ENCODE measurements around the gene NELFA.

Gene NELFA

GRCh38 chr4:1961563-1961962 lies 47.2 kb downstream of the NELFA start:
- DNase-seq: no peak

DNA sequence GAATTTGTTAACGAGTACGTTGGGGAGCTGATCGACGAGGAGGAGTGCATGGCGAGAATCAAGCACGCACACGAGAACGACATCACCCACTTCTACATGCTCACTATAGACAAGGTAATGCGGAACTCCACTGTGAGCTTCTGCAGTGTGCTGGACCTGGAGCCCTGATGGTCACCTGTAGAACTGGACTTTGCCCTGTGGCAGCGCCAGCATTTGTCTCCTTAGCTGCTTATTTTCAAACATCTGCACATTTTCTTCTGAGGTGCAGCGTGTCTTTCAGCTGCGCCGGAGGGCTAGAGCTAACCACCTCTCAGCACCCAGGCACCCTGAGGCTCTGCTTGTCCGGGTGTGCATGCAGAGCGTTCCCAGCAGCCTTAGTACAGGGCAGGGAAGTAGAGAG lies 47.7 kb downstream of the NELFA start:
- DNase-seq: no peak

GRCh38 chr4:1960170-1960825 lies 48.5 kb downstream of the NELFA start:
- DNase-seq: no peak

GRCh38 chr4:1959104-1959384 lies 49.7 kb downstream of the NELFA start:
- no peak for DNase-seq

DNA sequence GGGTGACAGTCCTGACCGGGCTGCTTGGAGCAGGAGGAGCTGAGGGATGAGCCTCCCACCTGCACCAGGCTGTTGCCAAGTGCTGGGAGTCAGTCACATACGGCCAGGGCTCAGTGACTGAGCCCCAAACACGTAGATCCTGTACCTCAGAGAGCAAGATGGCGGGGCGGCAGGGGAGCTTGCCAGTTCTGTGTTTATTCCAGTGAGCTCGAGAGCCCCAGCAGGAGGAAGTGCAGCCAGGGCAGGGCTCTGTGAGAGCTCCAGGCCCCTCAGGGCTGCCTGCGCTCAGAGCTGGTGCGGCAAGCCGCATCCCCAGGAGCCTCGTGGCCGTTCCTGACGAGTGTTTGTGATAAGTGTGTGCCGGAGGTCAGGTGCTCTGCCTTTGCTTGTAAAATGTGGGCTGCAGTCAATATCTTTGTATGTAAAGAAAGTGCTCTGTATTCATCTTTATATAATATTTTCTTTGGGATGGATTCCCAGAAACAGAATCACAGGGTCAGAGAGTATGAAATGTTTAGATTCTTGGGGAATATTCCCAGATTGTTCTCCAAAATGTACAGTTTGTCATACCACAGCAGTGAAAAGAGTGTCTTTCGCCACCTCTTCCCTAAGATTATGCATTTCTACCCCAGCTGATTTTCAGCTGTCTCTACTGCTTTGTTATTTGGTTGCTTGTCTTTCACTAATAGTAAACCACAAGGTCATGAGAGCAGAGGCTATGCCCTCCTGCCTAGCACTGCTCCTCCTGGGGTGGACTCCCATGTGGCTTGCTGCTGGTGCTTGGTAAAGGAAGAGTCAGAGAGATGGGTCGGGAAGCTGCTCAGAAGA lies 50.3 kb downstream of the NELFA start:
- no peak for DNase-seq

DNA sequence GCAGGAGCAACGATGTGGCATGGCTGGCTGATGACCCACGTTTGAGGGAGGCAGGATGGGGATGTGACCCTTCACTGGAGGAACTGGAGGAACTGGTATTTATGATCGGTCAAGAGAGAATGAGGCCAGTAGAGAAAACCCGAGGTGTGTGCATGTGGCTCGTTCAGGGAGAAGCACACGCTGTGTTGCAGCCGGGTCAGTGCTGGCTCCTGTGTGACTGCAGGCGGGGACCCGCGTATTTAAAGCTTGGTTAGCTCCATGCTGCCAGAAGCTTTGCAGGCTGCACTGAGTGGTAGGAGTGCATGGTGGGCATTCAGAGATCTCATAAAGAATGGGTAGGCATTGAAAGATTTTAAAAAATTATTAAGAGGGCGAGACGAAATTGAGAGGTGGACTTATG lies 52.1 kb downstream of the NELFA start:
- DNase-seq: no peak

DNA sequence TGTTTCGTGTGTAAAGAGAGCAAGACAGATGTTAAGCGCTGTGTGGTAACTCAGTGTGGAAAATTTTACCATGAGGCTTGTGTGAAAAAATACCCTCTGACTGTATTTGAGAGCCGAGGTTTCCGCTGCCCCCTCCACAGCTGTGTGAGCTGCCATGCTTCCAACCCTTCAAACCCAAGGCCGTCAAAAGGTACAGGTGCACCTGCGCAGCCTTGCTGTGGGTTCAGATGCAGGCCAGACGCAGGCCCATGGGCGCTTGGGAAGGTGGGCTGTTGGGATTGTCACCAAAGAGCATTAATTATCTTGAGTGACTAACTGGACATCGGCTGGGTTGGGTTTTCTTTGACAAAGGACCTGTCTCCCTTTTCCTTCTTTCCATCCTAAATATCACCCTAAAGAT lies 55.4 kb downstream of the NELFA start:
- no peak for DNase-seq

DNA sequence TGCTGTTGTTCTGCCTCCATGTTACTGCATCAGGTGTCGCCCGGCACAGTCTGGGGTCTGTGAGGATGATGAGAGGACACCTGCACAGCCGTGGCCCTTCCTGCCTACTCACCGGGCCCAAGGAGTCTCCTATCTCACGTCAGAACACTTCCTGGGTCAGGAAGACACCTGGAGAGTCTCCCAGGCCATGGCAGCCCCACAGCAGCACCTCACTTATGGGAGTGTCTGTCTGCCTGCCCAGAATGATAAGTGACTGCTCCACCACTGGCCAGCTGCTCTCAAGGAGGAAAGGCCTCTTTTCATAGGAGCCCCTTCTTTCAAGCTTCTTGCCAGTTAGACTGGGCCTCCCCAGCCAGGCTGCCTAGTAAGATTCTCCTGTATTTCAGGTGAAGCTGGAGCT lies 56.1 kb downstream of the NELFA start:
- no peak for DNase-seq

GRCh38 chr4:1952058-1952700 lies 56.6 kb downstream of the NELFA start:
- no peak for DNase-seq

- no peak for DNase-seq
Observed at GRCh38 chr4:1950369-1950768, 58.4 kb downstream of the NELFA start.

- DNase-seq: no peak
Observed at GRCh38 chr4:1948892-1949436, 59.8 kb downstream of the NELFA start.

GRCh38 chr4:1948232-1948631 lies 60.5 kb downstream of the NELFA start:
- no peak for DNase-seq

- DNase-seq: no peak
Observed at GRCh38 chr4:1945912-1946311, 62.9 kb downstream of the NELFA start.

- no peak for DNase-seq
Observed at GRCh38 chr4:1945124-1945895, 63.5 kb downstream of the NELFA start.

DNA sequence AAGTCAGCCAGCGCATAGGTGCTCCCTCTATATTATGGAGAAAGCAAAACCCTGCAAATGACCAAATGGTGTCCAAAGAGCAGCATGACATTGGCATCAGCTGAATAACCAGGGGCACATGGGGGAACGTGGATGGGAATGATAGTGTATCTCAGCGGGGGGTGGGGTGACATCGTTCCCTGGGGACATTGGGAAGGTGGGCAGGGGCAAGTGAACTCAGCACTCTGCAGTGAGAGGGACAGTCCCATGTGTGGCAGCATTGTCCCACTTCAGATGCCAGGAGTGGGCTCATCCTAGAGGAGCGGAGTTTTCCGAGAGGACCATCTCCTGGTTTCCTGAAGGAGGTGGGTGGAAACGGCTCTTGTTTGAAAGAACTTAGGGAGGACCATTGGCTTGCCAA lies 64.8 kb downstream of the NELFA start:
- no peak for DNase-seq

GRCh38 chr4:1940566-1940965 lies 68.2 kb downstream of the NELFA start:
- no peak for DNase-seq

DNA sequence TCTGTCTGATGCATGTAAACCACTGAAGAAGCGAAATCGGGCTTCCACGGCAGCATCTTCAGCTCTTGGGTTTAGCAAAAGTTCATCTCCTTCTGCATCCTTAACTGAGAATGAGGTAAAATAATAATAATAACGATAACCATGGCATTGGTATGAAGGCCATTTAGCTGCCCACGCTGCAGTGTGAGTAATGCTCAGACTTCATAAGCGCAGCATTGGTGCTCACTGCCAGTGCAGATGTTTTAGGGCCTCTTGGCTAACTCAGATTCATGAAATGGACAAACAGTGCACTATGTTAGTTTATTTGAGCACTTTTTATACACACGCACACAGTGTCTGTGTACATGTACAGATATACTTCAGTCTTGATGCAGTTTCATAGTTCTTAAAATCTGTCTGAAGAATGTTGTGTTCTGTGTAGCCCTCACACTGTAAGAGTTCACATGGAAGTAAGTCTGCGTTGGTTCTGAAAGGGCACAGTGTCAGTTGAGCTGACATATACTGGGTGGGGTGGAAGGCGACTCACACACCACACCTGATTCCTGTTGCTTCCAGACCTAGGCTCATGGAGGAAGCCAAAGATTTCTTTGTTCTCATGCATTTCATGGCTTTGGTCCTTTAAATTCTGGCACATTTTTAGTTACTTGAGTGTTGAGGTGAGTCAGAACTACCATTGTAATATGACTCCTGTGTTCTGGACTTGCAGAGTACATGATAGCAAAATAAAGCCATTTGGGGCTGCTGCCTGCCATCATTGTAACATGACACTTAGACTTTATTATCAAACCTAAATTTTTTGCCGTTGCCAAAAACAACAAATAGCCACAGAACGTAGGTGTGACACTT lies 68.9 kb downstream of the NELFA start:
- no peak for DNase-seq

- DNase-seq: no peak
Observed at GRCh38 chr4:1938027-1938426, 70.7 kb downstream of the NELFA start.

DNA sequence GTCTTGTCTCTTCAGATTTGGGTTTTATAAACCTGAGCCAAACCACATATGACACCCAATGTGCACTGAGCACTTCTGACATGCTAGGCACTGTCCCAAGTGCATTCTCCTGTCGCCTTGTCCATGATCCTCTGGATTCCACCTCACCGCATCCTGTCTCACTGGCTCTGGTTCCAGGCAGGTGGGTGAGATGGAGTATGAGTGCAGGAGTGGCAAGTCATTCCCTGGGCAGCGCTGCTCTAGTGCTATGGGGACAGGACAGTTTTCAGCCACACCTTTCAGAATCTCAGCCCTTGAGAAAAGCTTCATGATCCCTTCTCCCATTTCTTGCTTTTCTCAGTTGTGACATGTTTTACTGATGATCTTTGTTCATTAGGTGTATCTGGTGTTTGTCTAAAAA lies 71.2 kb downstream of the NELFA start:
- no peak for DNase-seq

DNA sequence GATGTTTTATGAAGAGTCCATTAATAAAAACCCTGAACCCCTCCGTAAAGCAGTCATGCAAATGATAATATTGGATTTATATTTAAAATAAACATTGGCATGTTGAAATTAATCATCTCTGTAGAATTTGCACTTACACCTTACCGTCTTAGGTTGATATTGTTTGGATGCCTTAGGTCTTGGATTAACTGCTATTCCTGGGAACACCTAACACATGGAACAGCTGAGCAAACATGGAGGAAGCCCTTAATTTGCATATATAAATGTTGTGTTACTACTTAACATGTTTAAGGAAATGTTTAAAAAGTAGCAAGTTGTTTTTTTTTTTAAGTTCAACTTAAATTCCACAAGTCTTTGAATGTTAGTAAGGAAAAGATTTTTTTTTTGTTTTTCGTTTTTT lies 75.1 kb downstream of the NELFA start:
- no peak for DNase-seq

GRCh38 chr4:1932736-1933135 lies 76.0 kb downstream of the NELFA start:
- no peak for DNase-seq

Data from activated CD4-positive, alpha-beta T cell treated with anti-CD3 and anti-CD28 coated beads, Interleukin-2, amount 50 U/mL, for 16 hours (primary cell).